H1 (cell line): Measurements from ENCODE around the gene CDK16. TPM values are rescaled to one million over a fixed set of nuclear protein-coding genes. Genes with fewer than 3 reads are reported as not detected.

Experiments used
- CTCF ChIA-PET: fragments of 300-600 bp; sonication (Branson Sonifier 250); formaldehyde crosslinking; loops from one replicate; lab custom pipeline; 2021; ENCODE audit not compliant: partially characterized antibody; lab: Charles Lee
- POLR2A ChIA-PET: fragments of 300-600 bp; sonication (Branson Sonifier 250); formaldehyde crosslinking; loops from one replicate; lab custom pipeline; 2021; ENCODE audit warnings: inconsistent platforms; ENCODE audit not compliant: partially characterized antibody; lab: Charles Lee
- DNase-seq, 2 experiments: peaks; one replicate each; pipeline versions ENCODE4 v3.0.0 to v3.0.0-alpha.2; 2010 to 2022; ENCODE audit warnings: low spot score in 2 of 2, low read depth in 1 of 2, mixed read lengths in 1 of 2
- FAIRE-seq: peaks from 2 replicates; lab custom pipeline; 2011; peaks lifted over from hg19 to GRCh38; lab: Jason Lieb, UNC
- H2AFZ ChIP-seq: 2 replicates; pipeline ENCODE4 v1.8.1; 2012; ENCODE audit warnings: low read length, inconsistent platforms
- H2AK5ac ChIP-seq: 2 replicates; pipeline ENCODE4 v1.6.1; 2013; ENCODE audit warnings: low read depth, low read length
- H2BK120ac ChIP-seq: replicated peaks from 2 replicates; pipeline ENCODE3; 2013; ENCODE audit warnings: low read depth, low read length, inconsistent platforms
- H2BK12ac ChIP-seq: 2 replicates; pipeline ENCODE4 v1.6.1; 2013; ENCODE audit warnings: low read depth, low read length
- H2BK15ac ChIP-seq: 2 replicates; pipeline ENCODE4 v1.6.1; 2013; ENCODE audit warnings: low read length
- H2BK20ac ChIP-seq: 2 replicates; pipeline ENCODE4 v1.6.1; 2013; ENCODE audit warnings: low read length
- H2BK5ac ChIP-seq: 2 replicates; pipeline ENCODE4 v1.6.1; 2013; ENCODE audit warnings: low read depth, low read length
- H3K14ac ChIP-seq: 2 replicates; pipeline ENCODE4 v1.6.1; 2013; ENCODE audit warnings: inconsistent platforms; ENCODE audit not compliant: insufficient read length
- H3K18ac ChIP-seq: 2 replicates; pipeline ENCODE4 v1.6.1; 2013; ENCODE audit warnings: low read length; ENCODE audit errors: extremely low read depth
- H3K23ac ChIP-seq: 2 replicates; pipeline ENCODE4 v1.6.1; 2013; ENCODE audit warnings: inconsistent platforms; ENCODE audit not compliant: insufficient read length
- H3K23me2 ChIP-seq: 2 replicates; pipeline ENCODE4 v1.6.1; 2013; ENCODE audit warnings: low read depth, low read length
- H3K27ac ChIP-seq: 2 replicates; pipeline ENCODE4 v1.6.1; 2011; ENCODE audit warnings: low read depth, low read length, inconsistent platforms
- H3K27me3 ChIP-seq, 4 experiments: replicated peaks in 1 of 4; 1 replicate in 1 of 4; 2 replicates in 3 of 4; pipeline versions ENCODE4 v1.6.1 to v1.8.1; 2011 to 2013; ENCODE audit warnings: low read length in 3 of 4, mild to moderate bottlenecking in 3 of 4, inconsistent platforms in 2 of 4, mixed read lengths in 2 of 4, moderate library complexity in 1 of 4; ENCODE audit not compliant: control insufficient read depth in 3 of 4, insufficient read depth in 3 of 4; ENCODE audit errors: extremely low read depth in 1 of 4
- H3K36me3 ChIP-seq, 4 experiments: 2 replicates each; pipeline versions ENCODE4 v1.6.1 to v1.8.1; 2011 to 2013; ENCODE audit warnings: mild to moderate bottlenecking in 4 of 4, low read length in 3 of 4, moderate library complexity in 2 of 4, control low read depth in 1 of 4, inconsistent platforms in 1 of 4; ENCODE audit not compliant: insufficient read depth in 4 of 4, control insufficient read depth in 2 of 4
- H3K4ac ChIP-seq: replicated peaks from 2 replicates; pipeline ENCODE3; 2013; ENCODE audit warnings: low read length, low read depth, mixed read lengths, inconsistent platforms; ENCODE audit not compliant: insufficient read length
- H3K4me1 ChIP-seq, 4 experiments: replicated peaks in 1 of 4; 1 replicate in 1 of 4; 2 replicates in 3 of 4; pipeline versions ENCODE4 v1.6.1 to v1.8.1; 2011 to 2013; ENCODE audit warnings: low read length in 3 of 4, inconsistent platforms in 2 of 4, mixed read lengths in 1 of 4; ENCODE audit not compliant: insufficient read depth in 4 of 4, control insufficient read depth in 3 of 4
- H3K4me2 ChIP-seq, 2 experiments: 2 replicates each; pipeline versions ENCODE4 v1.6.1 to v1.8.1; 2011 to 2013; ENCODE audit warnings: low read depth in 2 of 2, low read length in 2 of 2, control low read depth in 1 of 2, inconsistent platforms in 1 of 2, mild to moderate bottlenecking in 1 of 2; ENCODE audit not compliant: insufficient read depth in 1 of 2
- H3K4me3 ChIP-seq, 4 experiments: fragments of 200-600, 300-600 bp in 1 of 4; sonication (generic), shearing (Covaris generic), sonication (Bioruptor Twin) in 1 of 4; 2 replicates each; pipeline versions ENCODE4 v1.5.1 to v1.8.1; 2011 to 2016; ENCODE audit warnings: low read length in 4 of 4, low read depth in 3 of 4, control low read depth in 2 of 4, inconsistent platforms in 2 of 4, mild to moderate bottlenecking in 2 of 4, mixed read lengths in 1 of 4, moderate library complexity in 1 of 4; ENCODE audit not compliant: insufficient read depth in 2 of 4; ENCODE audit errors: extremely low read depth in 1 of 4
- H3K56ac ChIP-seq: replicated peaks from 2 replicates; pipeline ENCODE3; 2013; ENCODE audit warnings: low read depth, mild to moderate bottlenecking, mixed read lengths, low read length, inconsistent platforms; ENCODE audit not compliant: insufficient read length
- H3K79me1 ChIP-seq: 2 replicates; pipeline ENCODE4 v1.6.1; 2013; ENCODE audit warnings: low read depth, low read length, control low read depth
- H3K79me2 ChIP-seq, 2 experiments: 2 replicates each; pipeline versions ENCODE4 v1.6.1 to v1.8.1; 2012 to 2013; ENCODE audit warnings: low read length in 2 of 2, mild to moderate bottlenecking in 2 of 2, inconsistent platforms in 1 of 2; ENCODE audit not compliant: insufficient read depth in 2 of 2, control insufficient read depth in 1 of 2
- H3K9ac ChIP-seq, 4 experiments: replicated peaks in 1 of 4; 1 replicate in 1 of 4; 2 replicates in 3 of 4; pipeline versions ENCODE4 v1.6.1 to v1.8.1; 2011 to 2013; ENCODE audit warnings: low read depth in 3 of 4, low read length in 3 of 4, control low read depth in 2 of 4, mild to moderate bottlenecking in 2 of 4, moderate library complexity in 2 of 4, inconsistent platforms in 1 of 4; ENCODE audit errors: extremely low read depth in 1 of 4
- H3K9me3 ChIP-seq, 2 experiments: 2 replicates each; pipeline versions ENCODE4 v1.6.1 to v1.8.1; 2012 to 2013; ENCODE audit warnings: mild to moderate bottlenecking in 2 of 2, moderate library complexity in 2 of 2, control low read depth in 1 of 2, inconsistent platforms in 1 of 2, low read depth in 1 of 2, low read length in 1 of 2, mixed read lengths in 1 of 2; ENCODE audit not compliant: insufficient read depth in 2 of 2
- H4K20me1 ChIP-seq, 2 experiments: replicated peaks in 1 of 2; 2 replicates each; pipeline versions ENCODE3 to v1.8.1; 2011 to 2013; ENCODE audit warnings: inconsistent platforms in 2 of 2, low read length in 2 of 2, mild to moderate bottlenecking in 1 of 2; ENCODE audit not compliant: insufficient read depth in 2 of 2, control insufficient read depth in 1 of 2
- H4K5ac ChIP-seq: 2 replicates; pipeline ENCODE4 v1.6.1; 2013; ENCODE audit warnings: low read length, low read depth, mixed read lengths, inconsistent platforms; ENCODE audit not compliant: insufficient read length
- H4K8ac ChIP-seq: 2 replicates; pipeline ENCODE4 v1.8.0; 2013; ENCODE audit warnings: mild to moderate bottlenecking, moderate library complexity, low read length, inconsistent platforms; ENCODE audit not compliant: insufficient read depth; ENCODE audit errors: extremely low read depth
- H4K91ac ChIP-seq: replicated peaks from 2 replicates; pipeline ENCODE3; 2013; ENCODE audit warnings: low read length, mixed read lengths, inconsistent platforms; ENCODE audit not compliant: insufficient read length
- NRF1 ChIP-seq: IDR thresholded peaks from 2 replicates; pipeline ENCODE4 v1.6.1; 2011; ENCODE audit warnings: mild to moderate bottlenecking, low read depth, low read length, improper control_type of control experiment
- SP4 ChIP-seq: IDR thresholded peaks from 2 replicates; pipeline ENCODE4 v1.6.1; 2012; ENCODE audit warnings: low read length, inconsistent platforms
- TAF1 ChIP-seq: IDR thresholded peaks from 2 replicates; pipeline ENCODE4 v1.6.1; 2011; ENCODE audit warnings: mild to moderate bottlenecking, low read depth, low read length
- TAF7 ChIP-seq: optimal IDR thresholded peaks from 2 replicates; pipeline ENCODE3; 2011; ENCODE audit warnings: low read depth, mild to moderate bottlenecking, inconsistent platforms, low read length, moderate library complexity, borderline replicate concordance
- WGBS, 2 experiments: shearing (Covaris generic) in 1 of 2; methylation state at CpG; one replicate each; pipeline versions ENCODE4 v1.1.6 to v1.1.7; 2013 to 2015; ENCODE audit warnings: low lambda C conversion rate in 2 of 2, mixed read lengths in 2 of 2, inconsistent platforms in 1 of 2, low coverage in 1 of 2, missing lambda C conversion rate in 1 of 2; ENCODE audit not compliant: insufficient replicate concordance in 2 of 2, insufficient coverage in 1 of 2, insufficient read length in 1 of 2; ENCODE audit errors: extremely low coverage in 1 of 2, missing lambda C conversion rate in 1 of 2; 5-methylcytosine and 5-hydroxymethylcytosine counted together
- polyA plus RNA-seq, 7 experiments: library from polyadenylated mRNA; depleted of rRNA in 3 of 7; stranded (reverse) in 5 of 7; unstranded in 2 of 7; fragments of >200 nt in 5 of 7; fragments of 200-250 nt in 2 of 7; gene quantifications; 1 replicate in 5 of 7; 2 replicates in 1 of 7; 4 replicates in 1 of 7; pipeline versions ENCODE4 v1.2.1 to v1.2.3, GENCODE V29; 2011 to 2013; ENCODE audit warnings: missing spikeins in 2 of 7, mixed read lengths in 2 of 7
- total RNA-seq: library from RNA; stranded (reverse); fragmentation: NEBNext Ultra II Directional; extraction: Animal tissue kit (Norgen Biotek cat#: 25700); gene quantifications from 2 replicates; pipeline ENCODE4 v1.2.1, GENCODE V29; 2021

The CDK16 gene
- total and polyA plus RNA-seq, 2 of the 8 experiments (the other 6 are each of a cell fraction or from before 2014, with no cell fraction given), result 124 to 204 TPM

GRCh38 chrX:47217121-47217851 is 1.2 kb upstream of the CDK16 start:
- 19% methylated on average over 17 of the region's 22 CpGs; no CpG with 5 or more reads in 1 of the 2 experiments for WGBS, 2 experiments
- H3K79me2 ChIP-seq, result peaks cover 21 to 39% of the 10 kb centered on the region in 2 experiments
- H3K9me3 ChIP-seq, result no peaks in the 10 kb centered on the region
- peak overlapping the region; percentile 32; the same call in 1 of the 2 replicates for H3K18ac ChIP-seq
- H4K91ac ChIP-seq, result no peak overlapping the region
- H3K4me2 ChIP-seq, result peak overlapping the region; percentile 71 to 87
- DNase-seq (no peak), FAIRE-seq (no peak)
- peaks cover 14 to 41% (median 28%) of the 10 kb centered on the region in 4 experiments for H3K36me3 ChIP-seq
- H2BK20ac ChIP-seq, result no peak overlapping the region
- H4K8ac ChIP-seq, result no peak overlapping the region
- POLR2A ChIA-PET, result interaction anchor here (0.7 to 6.1 kb wide), 22 partner anchors 8 to 356 kb away, joined by 3 to 63 read pairs (median 4); partner anchors contain the start of genes NDUFB11, RBM10 and USP11
- no peak overlapping the region for H2AFZ ChIP-seq
- H4K5ac ChIP-seq, result no peak overlapping the region
- H2AK5ac ChIP-seq, result no peak overlapping the region
- H2BK12ac ChIP-seq, result peak overlapping the region; percentile 50; the same call in 1 of the 2 replicates
- peaks cover 13 to 30% of the 10 kb centered on the region in 2 experiments for H4K20me1 ChIP-seq
- peak overlapping the region in 2 of 4 experiments; percentile 20 to 38; a peak in 3 of 7 replicates for H3K9ac ChIP-seq
- H3K23ac ChIP-seq, result no peak overlapping the region
- H2BK120ac ChIP-seq, result no peak overlapping the region
- H2BK5ac ChIP-seq, result no peak overlapping the region
- no peak for TF ChIP-seq SP4
- no peak for TF ChIP-seq TAF7
- TF ChIP-seq NRF1, result peak; percentile 24; the same call in 1 of the 2 replicates
- no peak for TF ChIP-seq TAF1
- peaks cover 0 to 8% (median 3%) of the 10 kb centered on the region in 4 experiments; a peak in 6 of 7 replicates for H3K4me1 ChIP-seq
- peaks cover 2% of the 10 kb centered on the region; the same call in 1 of the 2 replicates for H3K79me1 ChIP-seq
- CTCF ChIA-PET, result interaction anchor here (1.0 to 2.3 kb wide), 3 partner anchors 12 to 168 kb away, joined by 3 to 7 read pairs (median 3); no protein-coding TSS in a partner anchor
- peak overlapping the region in 3 of 4 experiments; percentile 18 to 53 (median 23); a peak in 6 of 8 replicates for H3K4me3 ChIP-seq
- no peak overlapping the region for H2BK15ac ChIP-seq
- peaks cover 8% of the 10 kb centered on the region; the same call in 1 of the 2 replicates for H3K23me2 ChIP-seq
- H3K27ac ChIP-seq, result peak overlapping the region; percentile 68; the same call in 1 of the 2 replicates
- no peak overlapping the region for H3K14ac ChIP-seq
- no peaks in the 10 kb centered on the region for H3K27me3 ChIP-seq
- no peak overlapping the region for H3K4ac ChIP-seq
- no peak overlapping the region for H3K56ac ChIP-seq
